HG02973 (cell line): ENCODE measurements around the gene MAVS.
"Not testable (repeated sequence)": the region's sequence is repeated elsewhere in the genome, so short reads cannot be mapped to it uniquely, and the experiment has no call there.

Source experiments
- ATAC-seq: cut with Tn5 transposase; IDR thresholded peaks from one replicate; pipeline ENCODE4 v1.9.1; 2021; ENCODE audit warnings: moderate library complexity; ENCODE audit not compliant: unreplicated experiment

MAVS gene

DNA sequence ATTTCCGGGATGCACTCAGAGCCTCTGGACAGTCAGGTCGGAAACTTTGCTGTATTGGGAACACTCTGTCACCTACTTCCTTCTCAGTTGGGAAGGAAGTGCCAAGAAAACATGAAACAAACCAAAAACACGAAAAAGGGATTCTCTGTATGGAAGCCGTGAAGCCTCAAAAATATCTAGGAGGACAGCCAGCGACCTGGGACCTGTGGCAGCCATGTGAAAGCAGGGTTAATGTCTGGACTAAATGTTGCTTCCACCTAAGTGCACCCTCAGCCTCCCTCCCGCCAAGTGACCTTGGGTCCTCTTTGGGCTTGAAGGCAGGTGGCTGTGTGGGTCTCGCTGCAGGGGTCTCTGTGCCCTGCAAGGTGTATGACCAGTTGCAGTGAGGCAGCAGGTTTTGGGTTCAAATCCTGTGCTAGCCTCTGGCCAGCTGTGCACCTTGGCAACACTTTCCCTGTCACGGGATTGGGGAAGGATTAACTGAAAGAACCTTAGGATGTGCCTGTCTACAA lies 851 bp downstream of the MAVS start:
- ATAC-seq: no peak

DNA sequence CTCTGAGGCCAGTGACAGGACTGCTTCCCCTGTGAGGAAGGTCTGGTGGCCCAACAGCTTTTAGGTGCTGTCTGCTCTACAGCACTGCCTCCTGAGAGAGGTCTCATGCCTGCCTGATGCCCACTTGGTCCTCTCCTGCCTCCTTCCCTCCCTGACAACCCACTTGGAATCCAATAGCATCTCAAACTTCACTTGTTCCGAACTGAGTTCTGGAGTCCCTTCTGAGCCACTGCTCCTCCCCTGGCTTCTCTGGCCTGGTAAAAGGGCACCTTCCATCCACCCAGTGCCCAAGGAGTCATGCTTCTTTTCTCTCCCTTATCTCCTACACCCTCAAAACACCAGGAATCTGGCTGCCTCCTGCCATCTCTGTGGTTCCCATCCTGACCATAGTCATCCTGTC lies 1.9 kb downstream of the MAVS start:
- ATAC-seq: no peak

DNA sequence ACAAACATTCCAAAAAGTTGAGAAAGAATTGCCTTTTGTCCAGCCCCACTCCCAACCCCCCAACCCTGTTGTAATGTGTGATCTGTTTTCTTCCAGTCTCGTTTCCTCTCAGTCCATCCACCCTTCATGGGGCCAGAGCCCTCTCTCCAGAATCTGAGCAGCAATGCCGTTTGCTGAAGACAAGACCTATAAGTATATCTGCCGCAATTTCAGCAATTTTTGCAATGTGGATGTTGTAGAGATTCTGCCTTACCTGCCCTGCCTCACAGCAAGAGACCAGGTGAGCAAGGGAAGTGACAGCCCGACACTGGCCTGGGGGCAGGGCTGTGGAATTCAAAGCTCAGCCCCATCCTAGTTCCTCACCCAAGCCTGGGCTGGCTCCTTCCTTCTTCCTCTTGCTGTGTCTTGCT lies 7.8 kb downstream of the MAVS start:
- no peak for ATAC-seq

DNA sequence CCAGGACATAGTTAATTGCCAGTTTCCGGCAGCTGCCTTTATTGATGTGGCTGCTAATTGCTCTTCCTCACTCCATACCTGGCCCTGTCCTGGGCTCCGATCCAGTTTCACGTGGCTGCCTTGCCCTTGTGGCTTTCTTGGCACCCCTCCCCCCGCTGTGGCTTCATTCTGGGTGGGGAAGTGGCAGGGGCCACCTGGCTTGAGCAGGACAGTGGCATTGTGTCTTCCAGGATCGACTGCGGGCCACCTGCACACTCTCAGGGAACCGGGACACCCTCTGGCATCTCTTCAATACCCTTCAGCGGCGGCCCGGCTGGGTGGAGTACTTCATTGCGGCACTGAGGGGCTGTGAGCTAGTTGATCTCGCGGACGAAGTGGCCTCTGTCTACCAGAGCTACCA lies 10.8 kb downstream of the MAVS start:
- no peak for ATAC-seq

DNA sequence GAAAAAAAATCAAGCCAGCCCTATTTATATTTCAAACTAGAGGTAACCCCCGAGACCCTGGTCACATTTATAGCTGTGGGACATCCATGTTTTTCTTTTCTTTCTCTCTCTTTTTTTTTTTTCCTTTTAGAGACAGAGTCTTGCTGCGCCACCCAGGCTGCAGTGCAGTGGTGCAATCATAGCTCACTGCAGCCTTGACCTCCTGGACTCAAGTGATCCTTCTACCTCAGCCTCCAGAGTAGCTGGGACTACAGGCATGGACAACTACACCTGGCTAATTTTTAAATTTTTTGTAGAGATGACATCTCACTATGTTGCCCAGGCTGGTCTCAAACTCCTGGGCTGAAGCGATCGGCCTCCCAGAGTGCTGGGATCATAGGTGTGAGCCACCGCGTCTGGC lies 12.1 kb downstream of the MAVS start:
- ATAC-seq: no peak

DNA sequence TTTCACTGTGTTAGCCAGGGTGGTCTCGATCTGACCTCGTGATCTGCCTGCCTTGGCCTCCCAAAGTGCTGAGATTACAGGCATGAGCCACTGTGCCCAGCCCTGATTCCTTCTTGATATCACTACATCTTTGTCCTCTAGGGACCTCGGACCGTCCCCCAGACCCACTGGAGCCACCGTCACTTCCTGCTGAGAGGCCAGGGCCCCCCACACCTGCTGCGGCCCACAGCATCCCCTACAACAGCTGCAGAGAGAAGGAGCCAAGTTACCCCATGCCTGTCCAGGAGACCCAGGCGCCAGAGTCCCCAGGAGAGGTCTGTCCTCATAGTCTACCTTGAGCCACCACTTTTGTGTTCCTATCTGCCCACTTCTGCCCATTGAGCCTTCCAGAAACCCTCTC lies 14.6 kb downstream of the MAVS start:
- no peak for ATAC-seq

DNA sequence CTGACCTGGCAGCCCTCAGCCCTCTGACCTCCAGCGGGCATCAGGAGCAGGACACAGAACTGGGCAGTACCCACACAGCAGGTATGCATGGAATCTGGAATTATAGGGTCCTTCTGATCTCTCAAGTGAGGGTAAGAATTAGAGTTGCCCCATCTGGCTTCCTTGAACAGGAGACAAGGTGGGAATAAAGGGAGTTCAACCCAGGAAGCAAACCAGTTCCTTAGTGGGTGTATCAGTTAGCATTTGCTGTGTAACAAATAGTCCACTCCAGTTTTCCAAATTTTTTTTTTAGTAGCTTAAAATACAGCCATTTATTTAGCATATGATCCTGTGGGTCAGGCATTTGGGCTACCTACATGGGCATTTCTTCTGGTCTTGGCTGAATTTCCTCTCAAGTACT lies 15.7 kb downstream of the MAVS start:
- ATAC-seq: no peak

DNA sequence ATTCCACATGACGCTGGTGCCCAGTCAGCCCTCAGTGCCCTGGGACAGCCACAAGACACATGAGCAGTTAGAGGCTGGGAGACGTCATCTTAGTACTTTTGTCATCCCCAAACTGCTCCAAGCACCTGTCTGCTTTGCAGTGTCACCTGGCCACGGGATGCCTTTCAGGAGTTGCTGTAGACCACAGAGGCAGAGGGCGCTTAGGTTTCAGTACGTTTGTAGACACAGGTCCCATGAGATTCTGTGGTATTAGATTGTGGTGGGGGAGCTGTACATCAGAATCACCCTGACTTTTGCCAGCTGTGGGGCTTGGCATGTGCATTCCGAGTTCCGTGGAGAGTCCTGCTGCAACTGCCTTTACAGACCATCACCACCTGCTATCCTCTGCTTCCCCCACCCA lies 16.7 kb downstream of the MAVS start:
- no peak for ATAC-seq

DNA sequence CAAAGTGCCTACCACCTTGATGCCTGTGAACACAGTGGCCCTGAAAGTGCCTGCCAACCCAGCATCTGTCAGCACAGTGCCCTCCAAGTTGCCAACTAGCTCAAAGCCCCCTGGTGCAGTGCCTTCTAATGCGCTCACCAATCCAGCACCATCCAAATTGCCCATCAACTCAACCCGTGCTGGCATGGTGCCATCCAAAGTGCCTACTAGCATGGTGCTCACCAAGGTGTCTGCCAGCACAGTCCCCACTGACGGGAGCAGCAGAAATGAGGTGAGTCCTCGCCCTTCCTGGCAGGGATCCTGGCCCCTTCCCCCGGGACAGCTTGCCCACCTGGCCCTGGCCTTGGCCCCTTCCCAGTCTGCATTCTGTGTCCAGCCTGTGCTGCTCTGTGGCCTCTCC lies 17.9 kb downstream of the MAVS start:
- ATAC-seq: no peak

DNA sequence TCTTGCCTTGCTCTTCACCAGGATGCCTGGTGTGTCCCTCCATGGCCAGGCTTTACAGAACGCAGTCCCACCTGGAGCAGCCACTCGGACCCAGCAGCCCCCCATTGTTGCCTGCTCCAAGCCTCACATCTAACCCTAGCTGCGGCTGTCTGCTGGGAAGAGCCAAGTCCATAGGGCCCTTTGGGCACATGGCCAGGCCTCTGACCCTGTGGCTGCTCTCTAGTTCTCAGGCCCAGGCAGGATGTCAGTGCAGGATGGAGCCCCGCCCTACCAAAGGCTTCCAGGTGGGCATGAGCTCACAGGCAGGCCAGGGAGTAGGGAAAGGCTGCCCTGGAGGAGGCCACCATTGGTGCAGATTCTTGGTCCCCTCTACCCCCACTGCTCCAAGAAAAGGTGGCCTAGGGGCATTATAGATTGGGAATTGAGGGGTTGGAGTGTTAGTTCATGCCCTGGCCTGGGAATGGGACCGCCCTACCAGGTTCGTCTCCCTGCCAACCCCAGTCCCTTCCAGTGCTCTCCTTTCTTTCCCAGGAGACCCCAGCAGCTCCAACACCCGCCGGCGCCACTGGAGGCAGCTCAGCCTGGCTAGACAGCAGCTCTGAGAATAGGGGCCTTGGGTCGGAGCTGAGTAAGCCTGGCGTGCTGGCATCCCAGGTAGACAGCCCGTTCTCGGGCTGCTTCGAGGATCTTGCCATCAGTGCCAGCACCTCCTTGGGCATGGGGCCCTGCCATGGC lies 18.7 kb downstream of the MAVS start:
- ATAC-seq: no peak

DNA sequence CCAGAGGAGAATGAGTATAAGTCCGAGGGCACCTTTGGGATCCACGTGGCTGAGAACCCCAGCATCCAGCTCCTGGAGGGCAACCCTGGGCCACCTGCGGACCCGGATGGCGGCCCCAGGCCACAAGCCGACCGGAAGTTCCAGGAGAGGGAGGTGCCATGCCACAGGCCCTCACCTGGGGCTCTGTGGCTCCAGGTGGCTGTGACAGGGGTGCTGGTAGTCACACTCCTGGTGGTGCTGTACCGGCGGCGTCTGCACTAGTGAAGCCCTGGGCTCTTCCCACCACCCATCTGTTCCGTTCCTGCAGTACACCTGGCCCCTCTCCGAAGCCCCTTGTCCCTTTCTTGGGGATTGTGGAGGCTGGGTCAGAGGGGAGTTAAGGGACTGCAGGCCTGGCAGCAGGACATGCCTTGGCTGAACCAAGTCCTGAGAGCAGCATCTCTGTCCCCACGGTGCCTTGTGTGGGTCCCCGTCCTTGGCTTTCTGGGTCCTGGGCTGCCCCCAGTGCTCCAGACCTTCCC lies 19.3 kb downstream of the MAVS start:
- ATAC-seq: no peak

DNA sequence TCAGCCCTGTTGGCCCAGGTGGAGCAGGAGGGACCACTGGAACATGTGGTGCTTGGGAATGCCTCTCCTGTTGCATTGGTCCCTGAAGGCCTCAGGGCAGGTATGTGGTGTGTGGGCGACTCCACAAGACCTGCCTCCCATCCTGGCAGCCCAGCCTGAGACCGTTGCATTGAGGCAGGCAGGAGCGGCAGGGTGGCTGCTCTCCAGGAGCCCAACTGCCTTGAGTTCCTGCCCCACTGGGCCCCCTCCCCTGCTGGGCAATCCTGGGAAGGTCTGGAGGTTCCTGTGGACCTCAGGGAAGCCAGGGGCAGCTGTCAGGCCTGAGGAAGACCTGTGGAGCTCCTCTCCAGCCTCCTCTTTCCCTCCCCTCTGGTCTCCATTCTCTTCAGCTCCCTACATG lies 19.8 kb downstream of the MAVS start:
- no peak for ATAC-seq

DNA sequence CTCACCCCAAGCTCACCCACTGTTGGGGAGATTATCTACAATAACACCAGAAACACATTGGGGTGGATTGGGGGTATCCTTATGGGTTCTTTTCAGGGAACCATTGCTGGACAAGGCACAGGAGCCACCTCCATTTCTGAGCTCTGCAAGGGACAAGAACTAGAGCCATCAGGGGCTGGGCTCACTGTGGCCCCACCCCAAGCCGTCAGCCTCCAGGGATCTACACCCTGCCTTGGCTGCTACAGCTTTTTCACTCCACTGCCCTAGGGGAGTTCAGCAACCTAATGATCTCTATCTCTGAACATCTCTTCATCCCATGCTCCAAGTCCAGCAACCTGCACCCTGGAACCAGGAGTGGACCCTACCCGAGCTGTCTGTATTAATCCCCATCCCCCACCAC lies 21.2 kb downstream of the MAVS start:
- ATAC-seq: no peak

DNA sequence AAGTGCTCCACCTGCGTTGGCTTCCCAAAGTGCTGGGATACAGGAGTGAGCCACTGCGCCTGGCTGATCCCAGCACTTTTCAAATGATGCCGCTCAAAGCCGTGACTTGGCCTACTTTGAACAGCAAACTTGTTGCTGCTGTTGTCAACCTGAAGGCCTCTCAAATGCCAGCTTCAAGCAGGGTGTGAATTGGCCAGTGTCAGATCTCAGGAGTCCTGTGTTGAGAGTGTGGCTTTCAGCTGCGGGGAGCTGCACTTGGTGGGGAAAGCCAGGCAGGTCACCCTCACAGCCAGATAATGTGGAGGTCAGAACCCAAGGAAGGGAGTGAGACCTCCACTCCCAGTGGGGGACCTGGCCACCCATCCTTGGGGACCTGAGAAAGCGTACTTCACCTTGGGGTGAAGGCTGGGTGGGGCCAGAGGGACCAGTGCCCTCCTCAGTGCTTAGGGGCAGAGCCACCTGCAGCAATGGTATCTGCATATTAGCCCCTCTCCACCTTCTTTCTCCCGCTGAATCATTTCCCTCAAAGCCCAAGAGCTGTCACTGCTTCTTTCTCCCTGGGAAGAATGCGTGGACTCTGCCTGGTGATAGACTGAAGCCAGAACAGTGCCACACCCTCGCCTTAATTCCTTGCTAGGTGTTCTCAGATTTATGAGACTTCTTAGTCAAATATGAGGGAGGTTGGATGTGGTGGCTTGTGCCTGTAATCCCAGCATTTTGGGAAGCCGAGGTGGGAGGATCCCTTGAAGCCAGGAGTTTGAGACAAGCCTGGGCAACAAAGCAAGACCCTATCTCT lies 23.4 kb downstream of the MAVS start:
- ATAC-seq: no peak

DNA sequence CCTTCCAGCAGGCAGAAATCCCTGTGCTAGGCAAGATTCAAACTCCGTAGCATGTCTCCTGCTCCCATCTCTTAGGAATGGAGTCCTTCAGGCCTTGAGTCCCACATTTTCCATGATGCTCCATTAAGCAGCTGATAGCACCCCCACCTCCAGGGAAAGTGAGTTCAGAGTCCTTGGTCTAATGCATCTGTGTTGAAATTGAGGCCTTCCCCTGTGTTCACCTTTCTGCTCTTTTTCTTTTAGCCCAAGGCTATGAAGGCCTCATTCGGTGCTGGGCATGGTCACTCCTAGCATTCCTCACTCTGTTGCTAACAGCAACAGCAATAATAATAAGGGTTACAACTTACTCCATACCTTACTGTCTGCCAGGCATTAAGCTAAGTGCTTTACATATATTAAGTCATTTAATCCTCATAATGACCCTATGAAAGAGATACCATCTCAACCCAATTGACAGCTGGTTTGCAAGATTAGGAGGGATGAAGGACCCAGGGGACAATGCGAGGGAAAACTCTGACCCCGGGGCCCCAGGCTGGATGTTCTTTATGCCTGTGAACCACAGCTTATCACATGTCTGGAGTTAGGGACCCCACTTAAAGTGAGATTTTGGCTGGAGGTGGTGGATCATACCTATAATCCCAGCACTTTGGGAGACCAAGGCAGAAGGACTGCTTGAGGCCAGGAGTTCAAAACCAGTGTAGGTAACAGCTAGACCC lies 25.1 kb downstream of the MAVS start:
- no peak for ATAC-seq

DNA sequence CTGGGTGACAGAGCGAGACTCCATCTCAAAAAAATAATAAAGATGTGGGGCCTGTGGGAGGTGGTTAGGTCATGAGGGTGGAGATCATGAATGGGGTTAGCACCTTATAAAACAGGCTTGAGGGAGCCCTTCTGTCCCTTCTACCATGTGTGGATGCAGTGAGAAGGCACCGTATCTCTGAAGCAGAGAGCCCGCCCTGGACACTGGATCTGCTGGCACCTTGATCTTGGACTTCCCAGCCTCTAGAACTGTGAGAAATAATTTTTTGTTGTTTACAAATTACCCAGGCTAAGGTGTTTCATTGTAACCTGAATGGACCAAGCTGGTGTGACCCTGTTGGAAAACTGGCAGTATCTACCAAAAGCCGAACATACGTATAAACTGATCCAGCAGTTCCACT lies 26.9 kb downstream of the MAVS start:
- no peak for ATAC-seq

DNA sequence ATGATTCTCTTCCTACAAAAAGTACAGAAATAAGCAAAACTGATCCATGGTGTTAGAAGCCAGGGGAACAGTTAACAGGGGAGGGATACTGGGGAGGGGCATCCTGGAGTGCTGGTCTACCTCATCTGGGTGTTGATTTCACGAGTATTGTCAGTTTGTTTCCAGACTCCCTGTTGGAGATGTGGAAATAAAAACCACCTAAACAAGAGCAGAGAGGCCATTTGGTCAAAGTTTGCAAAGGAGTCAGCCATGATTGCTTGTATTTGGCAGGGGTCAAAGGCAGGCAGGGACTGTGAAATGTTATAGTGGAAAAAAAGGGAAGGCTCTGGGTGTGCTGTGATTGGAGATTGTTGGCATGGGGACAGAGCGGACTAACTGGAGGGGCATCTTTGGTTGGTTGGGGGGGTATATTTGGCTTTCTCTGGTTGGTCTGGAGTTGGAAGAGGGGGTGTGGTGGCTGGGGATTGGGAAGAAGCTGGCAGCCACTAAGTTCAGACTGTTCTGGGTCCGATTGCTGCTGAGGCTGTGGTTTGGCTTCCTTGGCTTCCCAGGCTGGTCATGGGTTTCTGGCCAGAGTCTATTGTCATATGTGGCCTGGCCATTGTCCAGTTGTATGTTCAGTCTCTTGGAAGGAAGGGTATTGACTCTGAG lies 27.7 kb downstream of the MAVS start:
- ATAC-seq: no peak

DNA sequence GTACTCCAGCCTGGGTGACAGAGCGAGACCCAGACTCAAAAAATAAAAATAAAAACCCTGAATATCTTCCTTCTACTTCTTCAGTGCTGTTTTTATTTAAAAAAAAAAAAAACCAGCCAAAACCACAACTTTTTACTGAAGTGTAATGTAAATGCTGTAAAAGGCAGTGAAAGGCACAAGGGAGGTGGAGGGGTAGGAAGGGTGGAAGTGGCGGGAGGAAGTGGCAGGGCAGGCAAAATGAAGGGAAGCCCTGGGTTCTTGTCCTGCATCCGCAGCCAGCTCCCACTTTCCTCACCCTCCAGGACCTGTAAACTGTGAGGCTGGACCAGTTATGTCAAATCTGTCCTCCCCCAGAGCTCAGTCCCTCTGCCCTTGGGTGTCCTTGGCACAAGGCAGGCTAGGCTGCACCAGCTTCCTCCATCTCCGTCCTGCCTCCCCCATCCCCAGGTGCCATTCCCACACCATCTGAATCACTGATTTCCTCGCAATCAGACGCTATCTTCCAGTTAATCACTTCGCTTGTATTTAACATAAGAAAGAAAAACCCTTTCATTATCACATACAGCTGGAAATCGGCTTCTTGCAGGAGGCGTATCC lies 28.8 kb downstream of the MAVS start:
- no peak for ATAC-seq

DNA sequence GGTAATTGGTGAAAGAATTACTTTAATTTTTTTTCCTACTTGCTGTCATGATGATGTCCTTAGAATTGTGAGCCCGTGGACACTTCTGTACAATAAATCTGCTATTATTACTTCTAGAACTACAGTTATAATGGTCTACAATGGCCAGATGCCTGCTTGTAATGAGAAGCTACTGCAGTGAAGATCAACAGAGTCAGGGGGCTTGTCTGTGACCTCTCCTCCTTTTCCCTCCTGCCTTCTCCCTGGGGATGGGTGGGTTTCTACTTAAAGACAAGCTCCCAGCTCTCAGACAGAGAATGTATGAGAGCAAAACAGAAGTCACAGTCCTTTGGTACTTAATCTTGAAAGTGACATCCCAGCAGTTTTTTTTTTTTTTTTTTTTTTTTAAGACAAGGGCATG lies 29.4 kb downstream of the MAVS start:
- ATAC-seq: no peak

DNA sequence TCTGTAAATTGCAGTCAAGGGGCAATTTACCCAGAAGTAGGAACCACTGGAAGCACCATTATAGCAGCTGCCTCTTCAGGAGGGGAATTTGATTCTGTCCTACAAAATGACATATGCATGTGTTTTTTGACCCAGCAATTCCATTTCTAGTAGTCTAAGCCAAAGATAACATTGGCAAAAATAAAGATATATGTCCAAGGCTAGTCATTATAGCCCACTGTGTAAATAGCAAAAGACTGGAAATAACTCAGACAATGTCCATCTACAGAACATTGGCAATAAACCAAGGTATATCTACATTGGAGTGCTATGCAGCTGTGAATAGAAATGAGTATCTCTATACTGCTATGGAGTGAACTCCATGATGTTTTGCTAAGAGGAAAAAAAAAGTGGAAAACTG lies 30.0 kb downstream of the MAVS start:
- ATAC-seq: no peak

DNA sequence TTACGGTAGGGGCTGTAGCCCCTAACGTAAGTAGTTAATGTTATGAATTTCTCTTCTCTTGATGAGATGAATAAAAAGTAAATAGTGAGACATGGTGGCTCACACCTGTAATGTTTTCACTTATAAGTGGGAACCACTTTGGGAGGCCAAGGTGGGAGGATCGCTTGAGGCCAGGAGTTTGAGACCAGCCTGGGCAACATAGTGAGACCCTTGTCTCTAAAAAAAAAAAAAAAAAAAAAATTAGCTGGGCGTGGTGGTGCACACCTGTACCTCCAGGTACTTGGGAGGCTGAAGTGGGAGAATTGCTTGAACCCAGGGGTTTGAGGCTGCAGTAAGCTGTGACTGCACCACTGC lies 32.3 kb downstream of the MAVS start:
- not testable (repeated sequence) for ATAC-seq
